ENCODE results near the gene CAMSAP3.

Gene CAMSAP3

DNA sequence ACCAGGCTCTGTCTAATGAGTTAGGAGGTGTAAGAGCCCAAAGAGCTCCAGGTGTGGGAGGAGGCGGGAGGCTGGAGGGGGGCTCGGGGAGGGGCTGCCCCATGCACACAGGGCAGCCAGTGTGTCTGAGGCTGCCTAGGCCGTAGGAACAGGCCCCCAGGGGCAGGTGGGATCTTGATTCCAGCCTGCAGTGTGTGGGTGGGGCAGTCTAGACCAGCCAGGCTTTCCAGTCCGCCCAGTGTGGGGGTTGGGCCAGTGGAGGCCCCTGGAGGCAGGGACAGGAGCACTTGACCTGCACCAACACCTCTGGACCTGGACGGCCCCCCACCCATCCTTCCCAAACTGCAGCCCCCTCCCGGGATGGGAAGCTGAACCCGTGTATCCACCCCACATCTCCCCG, 5.4 kb upstream of the CAMSAP3 start:
- Histone ChIP-seq H3K4me1 (ENCODE audit: insufficient read depth, low read length) (no peaks in the 10 kb centered on the region), H3K4me3 (ENCODE audit: low read length) (no peak overlapping the region), H3K27me3 (ENCODE audit: insufficient read depth, low read length) (peaks cover 3% of the 10 kb centered on the region)

DNA sequence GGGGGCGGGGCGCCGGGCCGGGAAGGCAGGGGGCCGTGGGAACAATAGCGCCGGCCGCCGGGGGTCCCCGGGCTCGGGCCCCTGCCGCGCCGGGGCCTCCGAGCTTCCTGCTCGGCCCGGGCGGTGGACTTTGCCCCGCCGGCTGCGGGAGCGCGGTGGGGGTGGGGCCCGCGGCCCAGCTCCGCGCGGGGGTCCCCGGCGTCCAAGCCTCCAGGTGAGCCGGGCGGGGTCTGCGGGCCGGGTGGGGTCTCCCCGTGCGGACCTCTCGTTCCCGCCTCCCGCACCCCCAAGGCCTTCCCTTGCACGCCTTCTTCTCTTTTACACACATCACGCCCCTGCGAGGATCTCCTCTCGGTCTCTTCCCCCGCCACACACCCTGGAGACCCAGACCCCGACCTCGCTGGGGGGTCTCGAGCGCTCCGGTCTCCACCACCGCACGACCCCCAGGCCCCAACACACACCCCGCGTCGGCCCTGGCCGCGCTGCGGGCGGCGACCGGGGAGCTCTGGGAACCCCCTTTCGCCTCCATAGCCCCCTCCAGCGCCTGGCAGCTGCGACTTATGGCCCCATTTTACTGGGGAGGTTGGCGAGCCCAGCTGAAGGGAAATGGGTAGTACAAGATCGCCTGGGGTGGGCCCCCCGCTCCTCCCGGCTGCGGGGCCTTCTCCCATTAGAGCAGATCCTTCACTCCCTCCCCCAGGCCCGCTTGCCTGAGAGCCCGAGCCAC, 711 bp downstream of the CAMSAP3 start:
- no peaks in the 10 kb centered on the region for H3K36me3 ChIP-seq (ENCODE audit: insufficient read depth, low read length)
- H3K27me3 ChIP-seq (ENCODE audit: insufficient read depth, low read length), result peaks cover 3% of the 10 kb centered on the region
- peak overlapping the region; percentile 56 for H3K4me3 ChIP-seq (ENCODE audit: low read length)
- H2AFZ ChIP-seq (ENCODE audit: low read depth, low read length), result no peak overlapping the region
- H3K9me3 ChIP-seq (ENCODE audit: low read length), result no peaks in the 10 kb centered on the region
- peaks cover 3% of the 10 kb centered on the region for H3K4me1 ChIP-seq (ENCODE audit: insufficient read depth, low read length)

More for the DNA sequence above, 5.4 kb upstream of the CAMSAP3 start:
- Histone ChIP-seq H3K36me3 (ENCODE audit: insufficient read depth, low read length) (no peaks in the 10 kb centered on the region), H2AFZ (ENCODE audit: low read depth, low read length) (no peak overlapping the region), H3K9me3 (ENCODE audit: low read length) (no peaks in the 10 kb centered on the region)

- Histone ChIP-seq H3K4me1 (ENCODE audit: insufficient read depth, low read length) (peaks cover 3% of the 10 kb centered on the region), H3K36me3 (ENCODE audit: insufficient read depth, low read length) (no peaks in the 10 kb centered on the region), H3K27me3 (ENCODE audit: insufficient read depth, low read length) (no peaks in the 10 kb centered on the region), H2AFZ (ENCODE audit: low read depth, low read length) (no peak overlapping the region), H3K4me3 (ENCODE audit: low read length) (no peak overlapping the region), H3K9me3 (ENCODE audit: low read length) (no peaks in the 10 kb centered on the region)
Observed at GRCh38 chr19:7597689-7598088, 2.0 kb downstream of the CAMSAP3 start.

GRCh38 chr19:7598180-7598579, 2.5 kb downstream of the CAMSAP3 start:
- H2AFZ ChIP-seq (ENCODE audit: low read depth, low read length), result no peak overlapping the region
- H3K36me3 ChIP-seq (ENCODE audit: insufficient read depth, low read length), result no peaks in the 10 kb centered on the region
- H3K4me3 ChIP-seq (ENCODE audit: low read length), result no peak overlapping the region
- H3K9me3 ChIP-seq (ENCODE audit: low read length), result no peaks in the 10 kb centered on the region
- no peaks in the 10 kb centered on the region for H3K27me3 ChIP-seq (ENCODE audit: insufficient read depth, low read length)
- H3K4me1 ChIP-seq (ENCODE audit: insufficient read depth, low read length), result peaks cover 3% of the 10 kb centered on the region

DNA sequence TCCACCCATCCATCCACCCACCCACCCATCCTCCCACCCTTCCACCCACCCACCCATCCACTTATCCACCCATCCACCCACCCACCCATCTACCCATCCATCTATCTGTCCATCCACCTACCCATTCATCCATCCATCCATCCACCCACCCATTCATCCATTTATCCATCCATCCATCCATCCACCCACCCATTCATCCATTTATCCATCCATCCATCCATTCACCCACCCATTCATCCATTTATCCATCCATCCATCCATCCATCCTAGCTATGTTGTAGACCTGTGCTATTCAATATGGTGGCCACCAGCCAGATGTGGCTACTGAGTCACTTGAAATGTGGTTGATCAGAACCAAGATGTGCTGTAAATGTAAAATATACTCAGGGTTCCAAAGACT, 5.1 kb downstream of the CAMSAP3 start:
- H3K4me3 ChIP-seq (ENCODE audit: low read length), result no peak overlapping the region
- H3K9me3 ChIP-seq (ENCODE audit: low read length), result no peaks in the 10 kb centered on the region
- no peaks in the 10 kb centered on the region for H3K36me3 ChIP-seq (ENCODE audit: insufficient read depth, low read length)
- no peaks in the 10 kb centered on the region for H3K27me3 ChIP-seq (ENCODE audit: insufficient read depth, low read length)
- no peak overlapping the region for H2AFZ ChIP-seq (ENCODE audit: low read depth, low read length)
- H3K4me1 ChIP-seq (ENCODE audit: insufficient read depth, low read length), result peaks cover 3% of the 10 kb centered on the region

DNA sequence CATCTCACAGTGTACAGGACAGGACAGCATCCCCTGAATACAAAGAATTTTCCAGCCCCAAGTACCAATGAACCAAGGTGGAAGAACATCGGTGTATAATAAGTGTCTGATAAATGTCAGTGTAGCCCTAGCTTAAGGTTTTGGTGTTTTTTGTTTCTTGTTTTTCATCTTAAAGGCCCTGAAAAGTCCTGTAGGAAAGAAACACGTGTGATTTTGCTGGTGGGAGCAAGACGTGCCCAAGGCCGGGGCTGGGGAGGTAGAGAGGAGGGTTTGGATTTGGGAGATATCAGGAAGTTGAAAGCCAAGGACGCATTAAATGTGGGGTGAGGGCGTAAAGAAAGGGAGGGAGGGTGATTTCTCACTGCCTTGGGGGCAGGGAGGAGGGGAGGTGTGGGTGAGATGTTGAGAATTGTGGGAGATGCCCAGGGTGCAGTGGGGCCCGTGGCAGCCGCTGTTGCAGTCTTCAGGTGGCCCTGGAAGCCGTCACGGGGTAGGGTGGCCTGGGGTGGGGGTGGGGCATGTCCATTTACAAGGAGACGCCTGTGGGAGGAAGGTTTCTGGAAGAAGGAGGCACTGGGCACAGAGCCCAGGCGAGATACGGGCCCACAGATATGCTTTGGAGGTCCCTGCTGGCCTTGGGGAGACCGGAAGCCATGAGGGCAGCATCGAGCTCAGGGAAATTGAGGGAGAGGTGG, 6.7 kb downstream of the CAMSAP3 start:
- Histone ChIP-seq H3K36me3 (ENCODE audit: insufficient read depth, low read length) (no peaks in the 10 kb centered on the region), H2AFZ (ENCODE audit: low read depth, low read length) (no peak overlapping the region), H3K4me3 (ENCODE audit: low read length) (no peak overlapping the region), H3K4me1 (ENCODE audit: insufficient read depth, low read length) (no peaks in the 10 kb centered on the region), H3K9me3 (ENCODE audit: low read length) (no peaks in the 10 kb centered on the region), H3K27me3 (ENCODE audit: insufficient read depth, low read length) (no peaks in the 10 kb centered on the region)

DNA sequence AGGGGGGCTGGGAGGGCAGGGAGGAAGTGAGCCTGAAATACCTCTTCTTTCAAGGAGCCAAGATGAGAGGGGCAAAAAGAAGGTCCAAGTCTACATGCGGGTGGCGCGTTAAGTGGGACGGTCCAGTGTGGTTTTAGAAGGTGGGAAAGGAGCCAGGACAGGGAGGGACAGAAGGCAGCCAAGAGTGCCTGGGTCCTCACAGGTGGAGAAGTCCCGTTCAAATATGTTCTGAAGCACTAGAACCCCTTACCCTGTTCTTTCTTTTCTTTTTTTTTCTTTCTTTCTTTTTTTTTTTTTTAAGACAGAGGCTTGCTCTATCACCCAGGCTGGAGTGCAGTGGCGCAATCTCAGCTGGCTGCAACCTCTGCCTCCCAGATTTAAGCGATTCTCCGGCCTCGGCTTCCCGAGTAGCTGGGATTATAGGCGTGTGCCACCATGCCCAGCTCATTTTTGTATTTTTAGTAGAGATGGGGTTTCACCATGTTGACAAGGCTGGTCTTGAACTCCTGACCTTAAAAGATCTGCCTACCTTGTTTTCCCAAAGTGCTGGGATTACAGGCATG, 7.4 kb downstream of the CAMSAP3 start:
- Histone ChIP-seq H3K4me3 (ENCODE audit: low read length) (no peak overlapping the region), H3K9me3 (ENCODE audit: low read length) (no peaks in the 10 kb centered on the region), H3K4me1 (ENCODE audit: insufficient read depth, low read length) (no peaks in the 10 kb centered on the region), H2AFZ (ENCODE audit: low read depth, low read length) (no peak overlapping the region), H3K27me3 (ENCODE audit: insufficient read depth, low read length) (no peaks in the 10 kb centered on the region), H3K36me3 (ENCODE audit: insufficient read depth, low read length) (peaks cover 2% of the 10 kb centered on the region)

DNA sequence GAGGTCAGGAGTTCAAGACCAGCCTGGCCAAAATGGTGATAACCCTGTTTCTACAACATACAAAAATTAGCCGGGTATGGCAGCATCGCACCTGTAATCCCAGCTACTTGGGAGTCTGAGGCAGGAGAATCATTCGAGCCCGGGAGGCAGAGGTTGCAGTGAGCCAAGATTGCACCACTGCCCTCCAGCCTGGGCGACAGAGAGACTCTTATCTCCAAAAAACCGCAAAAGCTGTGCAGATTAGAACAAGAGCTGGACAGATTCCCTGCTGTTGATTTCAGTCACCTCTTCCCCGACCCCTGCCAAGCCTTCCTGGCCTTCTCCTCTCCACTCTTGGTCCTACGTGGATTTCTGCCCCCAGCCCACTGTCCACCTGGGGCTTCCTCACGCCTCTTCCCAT, 8.3 kb downstream of the CAMSAP3 start:
- Histone ChIP-seq H3K27me3 (ENCODE audit: insufficient read depth, low read length) (no peaks in the 10 kb centered on the region), H3K4me3 (ENCODE audit: low read length) (no peak overlapping the region), H3K4me1 (ENCODE audit: insufficient read depth, low read length) (no peaks in the 10 kb centered on the region), H3K36me3 (ENCODE audit: insufficient read depth, low read length) (peaks cover 6% of the 10 kb centered on the region), H2AFZ (ENCODE audit: low read depth, low read length) (no peak overlapping the region), H3K9me3 (ENCODE audit: low read length) (no peaks in the 10 kb centered on the region)

DNA sequence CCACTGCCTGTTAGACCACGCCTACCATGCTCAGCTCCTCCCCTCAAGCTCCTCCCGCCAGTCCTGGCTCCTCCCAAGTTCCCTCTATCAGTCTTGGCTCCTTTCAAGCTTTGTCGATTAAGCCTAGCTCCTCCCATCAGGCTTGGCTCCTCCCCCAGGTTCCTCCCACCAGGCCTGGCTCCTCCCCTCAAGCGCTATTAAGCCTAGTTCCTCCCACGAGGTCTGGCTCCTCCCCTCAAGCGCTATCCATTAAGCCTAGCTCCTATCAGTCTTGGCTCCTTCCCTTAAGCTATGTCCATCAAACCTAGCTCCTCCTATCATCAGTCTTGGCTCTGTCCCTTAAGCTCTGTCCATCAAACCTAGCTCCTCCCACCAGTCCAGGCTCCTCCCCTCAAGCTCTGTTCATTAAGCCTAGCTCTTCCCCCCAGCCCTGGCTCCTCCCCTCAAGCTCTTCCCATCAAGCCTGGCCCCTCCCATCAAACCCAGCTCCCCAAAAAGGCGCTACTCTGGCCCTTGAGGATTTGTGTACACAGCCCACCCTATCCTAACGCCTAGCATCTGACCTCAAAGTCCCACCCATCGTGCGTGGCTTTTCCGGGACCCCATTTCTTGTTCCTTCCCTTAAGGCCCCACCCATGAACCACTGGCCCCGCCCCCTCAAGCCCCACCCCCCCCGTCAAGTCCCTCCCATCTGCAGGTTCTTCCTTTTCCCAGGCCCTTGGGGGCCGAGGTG, 10.0 kb downstream of the CAMSAP3 start:
- no peaks in the 10 kb centered on the region for H3K9me3 ChIP-seq (ENCODE audit: low read length)
- H3K36me3 ChIP-seq (ENCODE audit: insufficient read depth, low read length), result peaks cover 12% of the 10 kb centered on the region
- H3K4me1 ChIP-seq (ENCODE audit: insufficient read depth, low read length), result no peaks in the 10 kb centered on the region
- no peaks in the 10 kb centered on the region for H3K27me3 ChIP-seq (ENCODE audit: insufficient read depth, low read length)
- no peak overlapping the region for H2AFZ ChIP-seq (ENCODE audit: low read depth, low read length)
- H3K4me3 ChIP-seq (ENCODE audit: low read length), result no peak overlapping the region

DNA sequence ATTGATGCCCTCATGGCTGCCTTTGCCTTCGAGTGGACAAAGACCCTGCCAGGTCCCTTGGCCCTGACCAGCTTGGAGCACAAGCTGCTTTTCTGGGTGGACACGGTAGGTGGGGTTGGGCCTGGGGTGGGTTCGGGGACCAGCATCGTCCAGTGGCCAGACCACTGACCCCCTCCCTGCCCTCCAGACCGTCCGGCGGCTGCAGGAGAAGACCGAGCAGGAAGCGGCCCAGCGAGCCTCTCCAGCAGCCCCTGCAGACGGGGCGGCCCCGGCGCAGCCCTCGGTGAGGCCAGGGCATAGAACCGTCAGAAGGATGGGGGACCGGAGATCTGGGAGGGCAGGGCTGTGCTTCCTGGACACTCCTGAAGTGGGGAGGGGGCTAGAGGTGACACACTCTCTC, 10.6 kb downstream of the CAMSAP3 start:
- peaks cover 18% of the 10 kb centered on the region for H3K36me3 ChIP-seq (ENCODE audit: insufficient read depth, low read length)
- no peak overlapping the region for H2AFZ ChIP-seq (ENCODE audit: low read depth, low read length)
- no peak overlapping the region for H3K4me3 ChIP-seq (ENCODE audit: low read length)
- H3K27me3 ChIP-seq (ENCODE audit: insufficient read depth, low read length), result no peaks in the 10 kb centered on the region
- no peaks in the 10 kb centered on the region for H3K4me1 ChIP-seq (ENCODE audit: insufficient read depth, low read length)
- no peaks in the 10 kb centered on the region for H3K9me3 ChIP-seq (ENCODE audit: low read length)

DNA sequence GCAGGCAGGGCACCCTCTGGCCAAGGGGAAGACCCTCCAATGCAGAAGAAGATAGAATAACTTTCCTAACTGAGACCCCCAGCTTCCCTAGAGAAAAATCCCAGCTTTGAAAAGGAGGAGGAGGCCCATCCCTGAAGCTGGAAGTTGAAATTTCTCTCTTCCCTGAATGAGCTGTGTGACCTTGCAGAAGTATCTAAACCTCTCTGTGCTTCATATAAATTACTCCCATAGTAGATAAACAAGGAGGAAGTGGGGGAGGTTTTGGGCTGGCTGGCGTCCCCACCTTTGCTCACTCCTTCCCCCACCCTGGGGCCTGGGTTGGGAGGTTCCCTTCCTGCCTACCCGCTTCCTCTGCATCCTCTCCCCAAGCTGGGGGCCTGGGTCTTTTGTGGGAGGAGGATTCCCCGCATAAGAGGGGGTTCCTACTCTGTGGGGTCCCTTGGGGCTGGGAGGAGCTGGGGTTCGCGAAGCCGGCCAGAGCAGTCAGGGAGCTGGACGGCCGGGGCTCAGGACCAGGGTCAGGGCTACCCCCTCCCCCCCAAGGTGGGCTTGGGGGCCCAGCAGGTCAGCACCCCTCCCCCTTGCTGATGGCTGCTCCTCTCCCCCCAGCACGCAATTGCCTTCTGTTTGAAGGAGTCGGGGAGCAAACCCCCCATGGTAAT, 11.7 kb downstream of the CAMSAP3 start:
- no peaks in the 10 kb centered on the region for H3K27me3 ChIP-seq (ENCODE audit: insufficient read depth, low read length)
- no peaks in the 10 kb centered on the region for H3K9me3 ChIP-seq (ENCODE audit: low read length)
- H3K4me1 ChIP-seq (ENCODE audit: insufficient read depth, low read length), result no peaks in the 10 kb centered on the region
- H2AFZ ChIP-seq (ENCODE audit: low read depth, low read length), result no peak overlapping the region
- peaks cover 25% of the 10 kb centered on the region for H3K36me3 ChIP-seq (ENCODE audit: insufficient read depth, low read length)
- no peak overlapping the region for H3K4me3 ChIP-seq (ENCODE audit: low read length)

DNA sequence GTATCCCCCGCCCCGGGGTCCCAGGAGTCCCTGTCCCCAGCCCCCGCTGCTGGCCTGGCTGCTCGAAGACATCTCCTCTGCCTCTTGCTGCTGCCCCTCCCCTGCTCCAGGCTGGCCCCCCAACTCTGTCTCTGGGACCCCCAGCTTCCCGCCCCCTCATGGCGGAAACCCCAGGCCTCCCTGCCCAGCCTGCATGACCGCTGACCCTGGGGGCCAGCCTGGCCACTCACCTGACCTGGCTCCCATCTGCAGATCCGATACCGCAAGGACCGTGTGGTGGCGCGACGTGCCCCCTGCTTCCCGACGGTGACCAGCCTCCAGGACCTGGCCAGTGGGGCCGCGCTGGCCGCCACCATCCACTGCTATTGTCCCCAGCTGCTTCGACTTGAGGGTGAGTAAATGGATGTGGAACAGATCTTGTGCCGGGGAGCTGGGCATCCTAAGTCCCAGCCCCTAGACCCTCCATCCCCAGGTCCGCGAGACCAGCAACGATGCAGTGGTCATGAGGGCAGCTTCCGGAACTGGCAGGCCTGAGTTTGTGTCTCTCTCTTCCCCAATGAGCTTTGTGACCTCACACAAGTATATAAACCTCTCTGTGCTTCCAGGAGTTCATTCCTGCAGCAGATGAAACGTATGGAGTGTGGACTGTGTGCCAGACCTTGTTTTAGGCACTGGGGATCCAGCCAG, 12.4 kb downstream of the CAMSAP3 start:
- no peaks in the 10 kb centered on the region for H3K4me1 ChIP-seq (ENCODE audit: insufficient read depth, low read length)
- H3K9me3 ChIP-seq (ENCODE audit: low read length), result no peaks in the 10 kb centered on the region
- H2AFZ ChIP-seq (ENCODE audit: low read depth, low read length), result no peak overlapping the region

More for the DNA sequence above, 12.4 kb downstream of the CAMSAP3 start:
- Histone ChIP-seq H3K36me3 (ENCODE audit: insufficient read depth, low read length) (peaks cover 26% of the 10 kb centered on the region), H3K27me3 (ENCODE audit: insufficient read depth, low read length) (no peaks in the 10 kb centered on the region), H3K4me3 (ENCODE audit: low read length) (no peak overlapping the region)
